Fibroblast of peridontal ligament (primary cell): Measurements from ENCODE around the gene SNAP25.
A peak's percentile ranks its signal among the peaks of the same experiment; 100 is the strongest.

ENCODE experiments used
- DNase-seq: peaks from one replicate; pipeline ENCODE4 v3.0.0-alpha.2; 2010; ENCODE audit errors: extremely low read depth

The SNAP25 gene

GRCh38 chr20:10218536-10219451, at the start of gene SNAP25:
SNAP25 (plus strand) TSS chr20:10218830; CDS start chr20:10275492, 56,662 bp downstream.
- DNase-seq, result peak; percentile 94

DNA sequence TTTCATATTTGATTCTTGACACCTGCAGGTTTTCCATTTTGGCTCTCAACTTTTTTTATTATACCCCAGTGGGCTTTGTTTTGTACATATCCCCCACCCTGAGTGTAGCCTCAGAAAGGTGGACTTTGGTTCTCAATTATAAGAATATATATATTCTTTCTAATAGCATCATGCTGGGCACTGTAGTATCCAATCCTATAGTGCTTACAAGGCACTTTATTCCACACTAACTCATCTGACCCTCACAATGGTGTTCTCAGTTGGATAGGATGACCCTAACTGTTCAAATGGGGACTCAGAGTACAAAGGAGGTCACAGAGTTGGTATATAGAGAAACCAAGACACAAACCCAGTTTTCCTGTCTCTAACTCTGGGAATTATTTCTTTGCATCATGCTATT, 48.9 kb upstream of the SNAP25 start:
- DNase-seq, result no peak

DNA sequence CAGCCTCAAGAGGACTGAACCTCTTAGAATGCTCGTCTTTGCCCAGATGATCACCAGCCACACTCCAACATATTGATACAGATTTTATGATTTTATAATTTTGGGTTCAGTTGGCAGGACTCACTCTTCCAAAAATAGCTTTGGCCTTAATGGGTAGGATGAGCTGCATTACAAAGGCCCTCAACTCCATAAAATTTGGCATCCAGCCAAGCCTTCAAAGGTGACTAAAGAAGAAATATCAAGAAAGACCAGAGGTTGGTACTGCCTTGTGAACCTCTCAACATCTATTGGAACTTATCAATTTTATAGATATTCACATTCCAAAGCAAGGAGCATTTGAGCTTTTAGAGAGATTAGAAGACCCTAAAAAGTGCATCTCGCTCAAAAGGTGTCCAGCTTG, 48.4 kb upstream of the SNAP25 start:
- no peak for DNase-seq

- DNase-seq, result peak; percentile 36
Measured at GRCh38 chr20:10171864-10172751, 46.5 kb upstream of the SNAP25 start.

DNA sequence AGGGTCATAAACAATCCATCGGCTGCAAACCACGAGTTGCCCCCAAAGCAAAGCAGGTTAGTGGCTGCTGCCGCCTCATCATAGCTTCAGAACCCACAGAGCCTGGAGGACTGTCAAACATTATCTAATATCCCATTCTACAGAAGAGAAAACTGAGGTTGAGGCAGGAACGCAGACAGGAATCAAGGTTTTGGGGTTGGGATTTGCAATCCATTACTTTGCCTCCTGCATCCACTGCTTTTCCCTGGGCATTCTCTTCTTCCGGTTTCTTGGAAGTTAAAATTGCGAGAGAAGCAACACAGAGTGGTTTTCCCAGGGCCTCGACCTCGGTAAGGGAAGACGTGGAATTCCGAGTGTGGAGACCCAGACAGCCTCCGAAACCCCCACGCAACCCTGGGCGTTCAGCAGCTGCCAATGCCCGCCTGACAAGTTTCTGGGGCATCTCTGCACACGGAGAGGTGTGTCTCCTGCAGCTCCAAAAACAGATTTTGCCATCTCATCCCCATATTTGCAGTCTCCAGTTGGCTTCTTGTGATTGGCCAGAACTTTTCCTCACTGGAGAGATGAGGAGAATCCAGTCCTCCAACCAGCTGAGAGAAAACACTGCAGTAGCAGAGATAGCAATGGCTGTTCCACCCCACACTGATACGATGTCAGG, 45.5 kb upstream of the SNAP25 start:
- no peak for DNase-seq

DNA sequence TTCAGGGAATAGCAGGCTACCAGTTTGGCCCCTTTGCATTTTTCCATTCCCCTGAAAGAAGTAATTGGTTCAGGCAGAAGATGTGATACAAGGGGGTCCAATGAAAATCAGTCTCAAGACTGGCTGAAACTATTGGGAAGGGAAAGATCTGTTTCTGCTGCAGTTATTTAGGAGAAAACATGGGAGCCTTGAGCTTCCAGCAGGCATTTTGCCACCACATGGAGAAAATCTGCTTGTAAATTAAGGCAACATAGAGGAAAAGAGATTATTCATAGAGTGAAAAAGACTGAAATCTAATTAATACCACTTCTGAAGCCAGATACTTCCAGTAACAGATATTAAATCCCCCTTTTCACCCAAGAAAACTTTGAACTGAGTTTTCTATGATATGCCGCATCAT, 44.2 kb upstream of the SNAP25 start:
- DNase-seq, result no peak

GRCh38 chr20:10177326-10177725, 41.3 kb upstream of the SNAP25 start:
- peak; percentile 83 for DNase-seq

DNA sequence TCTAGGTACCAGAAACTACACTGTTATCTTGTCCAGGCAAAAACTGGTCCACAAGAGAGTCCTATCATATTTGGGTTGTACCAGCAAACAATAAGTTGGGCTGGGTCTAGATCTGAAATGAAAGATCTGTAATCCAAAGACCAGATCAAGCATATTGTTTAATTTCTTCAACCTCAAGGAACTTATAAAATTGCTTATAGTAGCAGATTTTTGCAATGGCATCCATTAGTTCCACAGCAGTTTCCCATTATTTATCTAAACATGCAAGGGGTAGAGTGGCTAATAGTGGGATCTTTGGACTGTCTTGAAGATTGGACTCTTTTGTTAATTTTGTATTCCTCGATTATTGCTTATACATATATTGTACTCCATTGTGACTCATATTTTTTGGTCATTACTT, 40.5 kb upstream of the SNAP25 start:
- no peak for DNase-seq

- DNase-seq, result no peak
Measured at GRCh38 chr20:10178727-10179313, 39.8 kb upstream of the SNAP25 start.

- DNase-seq, result no peak
Measured at GRCh38 chr20:10179574-10180298, 38.9 kb upstream of the SNAP25 start.

DNA sequence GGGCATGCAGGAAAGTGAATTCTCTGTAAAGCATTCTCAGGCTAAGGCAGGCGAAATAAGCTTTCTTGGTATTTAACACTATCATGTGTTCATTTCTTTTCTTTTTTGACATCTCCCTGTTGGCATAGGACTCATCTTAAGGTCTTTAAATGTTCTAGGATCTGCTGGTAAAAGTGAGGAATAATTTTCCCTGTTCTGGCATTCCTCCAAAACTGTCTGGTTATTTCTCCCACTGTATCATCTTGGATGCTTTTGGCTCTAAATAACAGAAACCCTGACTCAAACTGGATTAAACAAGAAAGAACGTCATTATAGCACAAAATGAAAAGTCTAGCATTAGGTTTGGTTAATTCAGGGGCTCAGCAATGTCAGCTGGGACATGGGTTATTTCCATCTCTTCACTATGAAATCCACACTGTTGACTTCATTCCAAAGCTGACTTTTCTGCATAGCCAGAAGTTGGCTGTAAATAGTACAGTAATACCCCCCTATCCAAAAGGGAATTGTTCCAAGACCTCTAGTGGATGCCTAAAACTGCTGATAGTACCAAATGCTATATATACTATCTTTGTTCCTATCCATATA, 37.9 kb upstream of the SNAP25 start:
- peak; percentile 47 for DNase-seq

GRCh38 chr20:10185741-10186558, 32.7 kb upstream of the SNAP25 start:
- DNase-seq, result peak; percentile 59

DNA sequence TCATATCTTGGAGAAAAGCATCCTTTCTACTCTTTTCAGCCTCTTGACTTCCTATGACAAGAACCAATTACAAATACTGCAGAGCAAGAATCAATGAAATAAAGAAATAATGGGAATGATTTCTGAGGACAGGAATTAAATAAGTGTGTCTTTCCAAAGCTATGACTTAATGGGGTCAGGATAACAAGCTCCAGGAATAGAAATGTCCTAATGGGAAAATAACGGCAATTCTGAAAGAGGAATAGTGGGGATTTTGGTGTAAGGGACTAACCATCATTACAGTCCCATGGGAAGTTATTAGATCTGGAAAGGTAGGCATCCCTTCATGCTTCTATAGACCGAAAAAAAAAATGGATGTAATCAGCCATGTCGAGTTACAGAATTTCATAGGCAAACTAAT, 28.2 kb upstream of the SNAP25 start:
- DNase-seq, result no peak

DNA sequence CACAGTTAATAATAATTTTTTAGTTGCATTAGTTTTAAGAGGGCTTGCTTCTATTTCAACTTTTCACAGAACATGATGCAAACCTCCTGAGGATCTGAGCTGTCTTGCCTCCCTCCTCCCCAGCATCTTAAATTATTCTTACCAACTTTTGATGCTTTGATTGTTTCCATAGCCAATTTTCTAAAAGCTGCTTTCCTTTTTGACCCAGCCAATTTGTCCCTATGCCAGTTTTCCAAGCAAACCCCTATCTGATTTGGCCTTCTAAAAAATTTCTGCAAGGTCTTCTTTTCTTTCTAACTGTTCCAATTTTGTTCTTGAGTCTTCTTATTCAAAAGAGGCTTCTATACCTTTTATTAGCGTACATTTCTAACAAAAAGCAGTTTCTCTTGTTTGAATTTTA, 26.5 kb upstream of the SNAP25 start:
- peak; percentile 35 for DNase-seq

GRCh38 chr20:10194166-10194565, 24.5 kb upstream of the SNAP25 start:
- no peak for DNase-seq

DNA sequence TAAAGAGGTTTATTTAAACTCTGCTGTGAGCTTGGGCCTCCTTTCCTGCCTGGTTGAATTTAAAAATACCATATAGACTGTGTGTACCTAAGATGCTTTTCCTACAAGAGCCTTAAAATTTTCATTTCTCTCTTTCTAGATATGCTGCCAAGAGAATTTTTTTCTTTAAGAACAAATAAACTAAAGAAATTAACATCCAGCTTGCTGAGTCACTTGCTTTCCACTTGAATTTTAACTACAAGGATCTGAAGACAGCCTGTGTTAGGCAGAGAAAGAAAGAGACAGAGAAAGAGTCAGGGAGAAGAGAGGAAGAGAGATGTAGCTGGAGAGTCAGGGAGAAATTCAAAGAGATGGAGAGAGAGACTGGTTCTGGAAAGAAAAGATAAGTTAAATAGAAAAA, 18.3 kb upstream of the SNAP25 start:
- DNase-seq, result peak; percentile 85

- DNase-seq, result peak; percentile 73
Measured at GRCh38 chr20:10201321-10201870, 17.2 kb upstream of the SNAP25 start.

GRCh38 chr20:10209091-10209490, 9.5 kb upstream of the SNAP25 start:
- DNase-seq, result peak; percentile 87

GRCh38 chr20:10213526-10213925, 5.1 kb upstream of the SNAP25 start:
- no peak for DNase-seq
